AG04450 (cell line): ENCODE data around the gene CDC42EP2. TPM values are rescaled to one million over a fixed set of nuclear protein-coding genes. Genes with fewer than 3 reads are reported as not detected.

ENCODE experiments used
- CTCF ChIA-PET: fragments of 300-600, 350-600 bp; formaldehyde crosslinking; extraction: SDS; loops from one replicate; lab custom pipeline; 2022; ENCODE audit warnings: antibody characterized with exemption, inconsistent platforms; lab: Charles Lee
- POLR2A ChIA-PET: fragments of 350-600 bp; formaldehyde crosslinking; extraction: SDS; loops from one replicate; lab custom pipeline; 2021; ENCODE audit warnings: antibody characterized with exemption, inconsistent platforms; lab: Yijun Ruan, JAX
- DNase-seq: peaks from one replicate; pipeline ENCODE4 v3.0.0-alpha.2; 2011; ENCODE audit warnings: low read depth, low spot score
- H3K27ac ChIP-seq: one replicate; pipeline ENCODE4 v1.5.1; 2012; ENCODE audit warnings: low read depth, low read length, control low read depth
- H3K27me3 ChIP-seq: one replicate; pipeline ENCODE4 v1.6.0; 2012; ENCODE audit warnings: low read length; ENCODE audit not compliant: control insufficient read depth, insufficient read depth
- H3K4me3 ChIP-seq: 2 replicates; pipeline ENCODE4 v1.5.1; 2011; ENCODE audit warnings: mild to moderate bottlenecking, low read depth, low read length, control low read depth
- H3K9me3 ChIP-seq: 2 replicates; pipeline ENCODE4 v1.5.1; 2012; ENCODE audit warnings: low read length; ENCODE audit not compliant: control insufficient read depth, insufficient read depth
- CTCF ChIP-seq: IDR thresholded peaks from 2 replicates; pipeline ENCODE4 v1.5.1; 2011; ENCODE audit warnings: low read depth, low read length, control low read depth, inconsistent platforms
- polyA plus RNA-seq: library from polyadenylated mRNA; depleted of rRNA; stranded (reverse); fragments of >200 nt; gene quantifications from 2 replicates; pipeline ENCODE4 v1.2.3, GENCODE V29; 2011

Gene CDC42EP2
- polyA plus RNA-seq, 1 experiment: 14.3 TPM

- Histone ChIP-seq H3K27me3 (no peaks in the 10 kb centered on the region), H3K27ac (no peak overlapping the region), H3K9me3 (no peaks in the 10 kb centered on the region), H3K4me3 (no peak overlapping the region)
- CTCF ChIA-PET: interaction anchor here (0.6 to 11.5 kb wide), 4 partner anchors 14 to 233 kb away, joined by 3 to 506 read pairs (median 137); partner anchors contain the start of genes CDC42EP2 and DPF2
- POLR2A ChIA-PET: interaction anchor here (1.2 to 2.0 kb wide), 3 partner anchors 21 to 49 kb away, joined by 3 to 14 read pairs (median 7); partner anchors contain the start of gene CDC42EP2
- DNase-seq: no peak
- TF ChIP-seq CTCF: no peak
Measured at GRCh38 chr11:65277631-65278277, 36.9 kb upstream of the CDC42EP2 start.

DNA sequence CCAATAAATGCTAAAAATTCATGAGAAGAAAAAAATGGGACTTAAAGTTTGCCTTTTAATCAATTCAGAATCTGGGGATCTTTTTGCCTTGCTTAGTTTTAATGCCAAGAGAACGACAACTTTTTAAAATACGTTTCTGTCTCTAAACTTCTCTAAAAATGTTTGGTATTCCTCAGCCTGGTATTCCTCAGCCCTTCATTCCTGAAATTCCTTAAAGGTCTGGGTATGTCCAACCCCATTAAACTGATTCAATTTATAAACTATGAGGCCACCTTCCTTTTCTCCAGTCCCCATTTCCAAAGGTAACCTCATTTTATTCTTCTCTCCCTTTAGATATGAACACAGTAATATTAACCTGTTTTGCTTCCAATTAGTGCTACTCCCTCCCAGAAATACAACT lies 36.3 kb upstream of the CDC42EP2 start:
- no peaks in the 10 kb centered on the region for H3K27me3 ChIP-seq
- H3K27ac ChIP-seq: peak overlapping the region; percentile 84
- CTCF ChIA-PET: interaction anchor here (0.8 to 11.5 kb wide), 3 partner anchors 35 to 233 kb away, joined by 3 to 506 read pairs (median 271); partner anchors contain the start of genes CDC42EP2 and DPF2
- H3K9me3 ChIP-seq: no peaks in the 10 kb centered on the region
- TF ChIP-seq CTCF: no peak
- no peak overlapping the region for H3K4me3 ChIP-seq
- POLR2A ChIA-PET: interaction anchor here (0.9 to 2.0 kb wide), 2 partner anchors 16 to 38 kb away, joined by 3 to 14 read pairs; partner anchors contain the start of genes CDC42EP2 and POLA2
- DNase-seq: no peak

DNA sequence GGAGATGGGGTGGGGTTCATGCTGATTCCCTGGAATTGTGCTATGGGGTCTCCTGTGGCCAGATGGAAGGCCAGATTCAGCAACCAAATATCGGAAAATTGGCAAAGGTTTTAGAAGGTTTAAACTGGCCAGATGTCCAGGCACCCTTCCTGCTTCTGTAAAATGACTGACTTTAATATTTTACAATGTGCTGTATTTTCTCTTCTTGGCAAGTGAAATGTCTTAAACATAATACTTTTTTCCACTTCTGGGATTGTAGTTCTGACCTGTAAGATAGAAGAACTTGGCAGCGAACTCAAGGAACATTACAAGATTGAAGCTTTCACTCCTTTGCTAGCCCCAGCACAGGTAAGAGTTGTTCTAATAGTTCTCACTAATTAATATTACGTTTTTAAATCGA lies 35.4 kb upstream of the CDC42EP2 start:
- DNase-seq: no peak
- Histone ChIP-seq H3K4me3 (no peak overlapping the region), H3K27me3 (no peaks in the 10 kb centered on the region), H3K9me3 (no peaks in the 10 kb centered on the region), H3K27ac (peak overlapping the region; percentile 84)
- ChIA-PET CTCF (interaction anchor here (0.8 to 11.5 kb wide), 3 partner anchors 14 to 50 kb away, joined by 4 to 506 read pairs (median 271); partner anchors contain the start of genes CDC42EP2 and DPF2), POLR2A (interaction anchor here (0.5 to 1.8 kb wide), 6 partner anchors 11 to 54 kb away, joined by 3 to 11 read pairs (median 4); partner anchors contain the start of genes CDC42EP2, DPF2 and POLA2)
- TF ChIP-seq CTCF: no peak

DNA sequence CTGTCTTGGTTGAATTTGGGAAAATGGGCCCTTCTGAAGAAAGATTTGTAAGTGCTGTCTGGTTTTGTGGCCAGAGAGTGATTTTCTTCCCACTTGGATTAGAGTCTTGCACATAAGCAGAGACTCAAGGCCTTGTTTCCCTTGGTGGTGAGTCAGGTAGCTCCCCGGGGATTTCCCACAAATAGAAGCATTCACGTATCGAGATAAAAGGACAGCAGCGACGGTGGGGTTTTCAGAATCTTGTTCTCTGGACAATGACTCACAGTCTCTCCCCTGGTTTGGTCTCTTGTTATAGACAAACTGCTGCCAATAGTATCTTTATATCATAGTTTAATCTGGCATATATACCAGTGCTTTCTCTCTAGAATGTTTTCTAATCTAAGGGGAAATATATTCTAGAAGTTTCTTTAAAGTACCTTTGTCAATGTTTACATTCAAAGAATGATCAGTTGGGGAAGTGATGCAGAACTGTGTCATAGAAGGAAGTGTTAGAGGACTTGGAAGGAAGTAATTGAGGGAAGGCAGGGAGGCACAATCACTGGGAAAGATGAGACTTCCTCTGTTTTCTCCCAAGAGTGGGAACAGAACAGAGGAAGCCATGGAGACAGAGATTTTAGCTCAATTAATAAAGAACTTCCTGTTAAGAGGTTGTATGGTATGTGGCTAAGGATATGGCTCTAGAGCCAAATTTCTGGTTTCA lies 34.8 kb upstream of the CDC42EP2 start:
- Histone ChIP-seq H3K27me3 (no peaks in the 10 kb centered on the region), H3K27ac (peak overlapping the region; percentile 84), H3K4me3 (no peak overlapping the region), H3K9me3 (no peaks in the 10 kb centered on the region)
- POLR2A ChIA-PET: interaction anchor here (1.0 to 1.8 kb wide), 4 partner anchors 11 to 54 kb away, joined by 3 to 11 read pairs (median 4); partner anchors contain the start of genes CDC42EP2 and DPF2
- TF ChIP-seq CTCF: no peak
- CTCF ChIA-PET: interaction anchor here (0.8 to 11.5 kb wide), 3 partner anchors 14 to 49 kb away, joined by 4 to 506 read pairs (median 271); partner anchors contain the start of genes CDC42EP2 and DPF2
- peak; percentile 86 for DNase-seq
